Uterus (tissue), 4 donors: ENCODE data around the gene PLXNB1. TPM values are rescaled to one million over a fixed set of nuclear protein-coding genes. Genes with fewer than 3 reads are reported as not detected.

Experiments
- DNase-seq, 2 donors: peaks; one replicate each; pipeline ENCODE4 v3.0.0-alpha.2; 2019 to 2020
- H3K27ac ChIP-seq, 2 donors: fragments of 200-600 bp; sonication (generic); 1 replicate in 1 of 2; 2 replicates in 1 of 2; pipeline ENCODE4 v1.5.1; 2016 to 2018
- H3K27me3 ChIP-seq, 2 donors: fragments of 200-600 bp; sonication (generic); one replicate each; pipeline ENCODE4 v1.5.1; 2018 to 2019; ENCODE audit warnings: control low read depth in 1 of 2
- H3K36me3 ChIP-seq, 2 donors: fragments of 200-600 bp; sonication (generic); one replicate each; pipeline ENCODE4 v1.5.1; 2019; ENCODE audit warnings: control low read depth in 1 of 2
- H3K4me1 ChIP-seq, 2 donors: fragments of 200-600 bp; sonication (generic); one replicate each; pipeline ENCODE4 v1.5.1; 2018 to 2019; ENCODE audit warnings: control low read depth in 1 of 2
- H3K4me3 ChIP-seq, 2 donors: fragments of 200-600 bp; sonication (generic); 1 replicate in 1 of 2; 2 replicates in 1 of 2; pipeline ENCODE4 v1.5.1; 2018 to 2019; ENCODE audit warnings: mild to moderate bottlenecking in 1 of 2
- H3K9me3 ChIP-seq, 2 donors: fragments of 200-600 bp; sonication (generic); one replicate each; pipeline ENCODE4 v1.5.1; 2019; ENCODE audit warnings: control low read depth in 1 of 2
- POLR2A ChIP-seq, 2 donors: fragments of 450-650 bp; IDR thresholded peaks; one replicate each; pipeline ENCODE4 v1.6.1; 2016; ENCODE audit warnings: antibody characterized with exemption in 2 of 2, mild to moderate bottlenecking in 1 of 2, moderate library complexity in 1 of 2
- intact Hi-C: fragments of 100-400 bp; cut with DNase I; formaldehyde crosslinking; loops from one replicate; pipeline ENCODE4 v1.15.1; 2023; ENCODE audit warnings: low total_unique reads
- total RNA-seq, 4 donors: library from RNA; depleted of rRNA in 3 of 4; stranded (reverse); fragments of >200 nt in 3 of 4; gene quantifications; one replicate each; pipeline versions ENCODE4 v1.1.0 to v1.2.4, GENCODE V29; 2014 to 2023
- TF ChIP-seq, protein P1 (sequence below), 4 experiments: fragments of 200-600 bp in 2 of 4; fragments of 450-650 bp in 2 of 4; sonication (generic) in 2 of 4; IDR thresholded peaks; one replicate each; pipeline ENCODE4 v1.5.1; 2016 to 2019; ENCODE audit warnings: antibody characterized with exemption in 4 of 4, mild to moderate bottlenecking in 2 of 4, moderate library complexity in 1 of 4
- donor health status: DM: yes; HTN: yes; CAD: no.

The PLXNB1 gene
- total RNA-seq, 4 donors from 2014 or later = 23.5 to 133 (median 60.9) TPM

DNA sequence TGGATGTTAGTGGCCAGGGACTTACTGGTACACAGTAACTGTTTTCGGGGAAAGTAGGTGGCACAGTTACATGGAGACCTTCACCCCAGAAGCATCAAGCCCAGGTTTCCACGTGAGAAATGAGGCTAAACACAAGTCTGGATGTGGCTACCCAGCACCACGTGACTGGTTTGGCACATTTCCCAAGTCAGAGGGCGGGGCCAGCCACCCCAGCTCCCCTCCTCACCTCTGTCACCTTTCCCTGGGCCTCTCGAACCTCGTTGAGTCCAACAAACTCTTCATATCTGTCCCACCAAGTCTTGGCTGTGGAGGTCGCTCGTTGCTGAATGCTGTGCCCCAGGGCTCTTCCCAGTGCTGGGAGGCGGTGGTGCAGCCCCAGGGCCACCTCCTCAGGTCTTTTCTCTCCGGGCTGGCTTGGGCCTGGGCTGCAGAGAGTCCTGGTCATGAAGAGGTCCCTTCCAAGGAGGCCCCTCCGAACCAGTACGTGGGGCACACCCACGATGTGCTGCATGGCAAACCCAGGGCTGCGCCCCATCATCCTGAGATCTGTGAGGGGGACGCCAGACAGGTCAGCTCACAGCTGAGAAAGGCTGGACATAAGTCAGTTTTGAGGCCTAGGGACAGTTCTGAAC is 4.8 kb upstream of the PLXNB1 start:
- no peaks in the 10 kb centered on the region for H3K36me3 ChIP-seq
- H3K4me3 ChIP-seq = no peak overlapping the region
- intact Hi-C loops = loop anchor here (5.0 kb wide), 1 partner anchor 37 kb away; no protein-coding TSS in a partner anchor
- DNase-seq = peak in 1 of 2 donors; percentile 20
- H3K4me1 ChIP-seq = peaks cover 0 to 5% of the 10 kb centered on the region in 2 donors
- no peaks in the 10 kb centered on the region for H3K9me3 ChIP-seq
- H3K27me3 ChIP-seq = no peaks in the 10 kb centered on the region
- no peak for TF ChIP-seq POLR2A (IDR thresholded peaks at IDR 0.05)
- TF ChIP-seq, protein P1, sequence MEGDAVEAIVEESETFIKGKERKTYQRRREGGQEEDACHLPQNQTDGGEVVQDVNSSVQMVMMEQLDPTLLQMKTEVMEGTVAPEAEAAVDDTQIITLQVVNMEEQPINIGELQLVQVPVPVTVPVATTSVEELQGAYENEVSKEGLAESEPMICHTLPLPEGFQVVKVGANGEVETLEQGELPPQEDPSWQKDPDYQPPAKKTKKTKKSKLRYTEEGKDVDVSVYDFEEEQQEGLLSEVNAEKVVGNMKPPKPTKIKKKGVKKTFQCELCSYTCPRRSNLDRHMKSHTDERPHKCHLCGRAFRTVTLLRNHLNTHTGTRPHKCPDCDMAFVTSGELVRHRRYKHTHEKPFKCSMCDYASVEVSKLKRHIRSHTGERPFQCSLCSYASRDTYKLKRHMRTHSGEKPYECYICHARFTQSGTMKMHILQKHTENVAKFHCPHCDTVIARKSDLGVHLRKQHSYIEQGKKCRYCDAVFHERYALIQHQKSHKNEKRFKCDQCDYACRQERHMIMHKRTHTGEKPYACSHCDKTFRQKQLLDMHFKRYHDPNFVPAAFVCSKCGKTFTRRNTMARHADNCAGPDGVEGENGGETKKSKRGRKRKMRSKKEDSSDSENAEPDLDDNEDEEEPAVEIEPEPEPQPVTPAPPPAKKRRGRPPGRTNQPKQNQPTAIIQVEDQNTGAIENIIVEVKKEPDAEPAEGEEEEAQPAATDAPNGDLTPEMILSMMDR (IDR thresholded peaks at IDR 0.05) = no peak
- peak overlapping the region; percentile 58 to 63 for H3K27ac ChIP-seq

DNA sequence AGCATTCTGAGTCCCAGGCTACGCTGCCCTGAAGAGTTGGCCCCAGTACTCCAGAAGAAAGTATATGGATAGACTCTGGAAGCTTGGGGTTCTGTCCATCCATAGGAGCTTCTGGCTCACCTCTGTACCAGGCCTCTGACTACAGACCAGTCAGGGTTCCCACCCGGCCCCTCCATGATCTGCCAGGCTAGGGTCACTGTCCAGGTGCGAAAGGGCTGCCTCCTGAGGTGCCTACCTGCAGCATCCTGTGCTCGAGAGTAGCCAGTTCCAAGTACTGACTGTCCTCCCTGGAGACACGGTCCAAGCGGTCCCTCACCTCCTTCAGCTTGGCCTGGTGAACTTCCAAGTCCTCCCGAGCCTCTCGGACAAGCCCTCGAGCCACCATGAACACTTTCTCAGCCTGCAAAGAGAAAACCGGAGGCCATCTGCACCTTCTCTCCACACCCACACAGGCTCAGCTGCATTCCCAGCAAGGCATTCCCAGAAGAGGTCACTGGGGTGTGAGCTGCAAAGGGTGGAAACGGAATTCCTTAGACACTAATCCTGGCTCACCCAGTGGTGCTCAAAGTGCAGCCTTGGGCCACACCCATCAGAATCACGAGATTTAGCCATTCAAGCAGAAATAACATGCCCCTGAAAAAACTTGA is 3.7 kb upstream of the PLXNB1 start:
- Histone ChIP-seq H3K4me1 (peaks cover 0 to 5% of the 10 kb centered on the region in 2 donors), H3K27me3 (no peaks in the 10 kb centered on the region), H3K4me3 (no peak overlapping the region), H3K27ac (peak overlapping the region; percentile 28 to 58), H3K36me3 (no peaks in the 10 kb centered on the region), H3K9me3 (no peaks in the 10 kb centered on the region)
- peak in 1 of 2 donors; percentile 28 for DNase-seq
- intact Hi-C loops = no loop called here
- no peak for TF ChIP-seq POLR2A (IDR thresholded peaks at IDR 0.05)
- TF ChIP-seq, protein P1 (IDR thresholded peaks at IDR 0.05) = no peak

DNA sequence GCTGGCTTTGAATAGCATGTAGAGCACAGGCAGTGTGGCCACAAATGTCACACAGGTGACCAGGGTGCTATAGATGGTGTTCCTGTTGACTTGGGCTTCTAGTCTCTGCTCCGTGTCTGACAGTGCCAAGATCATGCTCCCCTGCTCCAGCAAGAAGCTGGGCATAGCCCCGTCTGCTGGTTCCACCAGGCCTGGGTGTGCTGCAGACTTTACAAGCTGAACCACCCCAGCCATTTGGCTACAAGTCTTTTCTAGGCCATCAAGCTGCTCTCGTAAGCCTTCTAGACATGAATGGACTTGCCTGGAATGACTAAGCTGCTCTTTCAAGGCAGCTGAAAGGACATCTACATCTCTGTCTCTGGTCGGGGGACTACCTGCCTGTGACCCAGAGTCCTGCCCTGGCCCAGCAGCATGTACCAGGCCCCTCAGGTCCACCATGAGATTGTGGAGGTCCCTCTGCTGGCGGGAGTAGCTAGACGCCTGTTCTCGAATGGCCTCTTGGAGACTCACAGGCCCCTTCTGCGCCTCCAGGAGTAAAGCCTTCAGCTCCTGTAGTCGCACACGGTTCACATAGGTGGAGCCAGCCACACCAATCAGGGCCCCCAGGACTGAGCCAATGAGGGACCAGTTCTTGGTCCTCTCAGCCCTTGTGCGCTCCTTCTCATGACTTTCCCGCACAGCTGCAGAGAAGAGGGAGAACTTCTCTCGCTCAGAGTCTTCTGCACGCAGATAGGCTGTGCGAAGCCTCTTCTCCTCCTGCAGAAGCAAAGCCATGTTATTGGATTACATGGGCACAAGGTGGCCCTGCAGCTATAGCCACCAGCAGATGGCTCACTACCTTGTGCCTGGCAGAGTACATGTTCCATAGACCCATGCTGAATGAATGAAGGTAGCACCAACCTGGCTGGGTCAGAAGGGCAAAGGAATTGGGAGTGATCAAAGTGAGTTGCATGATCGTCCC is 2.8 kb upstream of the PLXNB1 start:
- TF ChIP-seq POLR2A (IDR thresholded peaks at IDR 0.05) = no peak
- TF ChIP-seq, protein P1 (IDR thresholded peaks at IDR 0.05) = no peak
- peak in 1 of 2 donors; percentile 12 for DNase-seq
- peaks cover 3 to 5% of the 10 kb centered on the region in 2 donors for H3K4me1 ChIP-seq
- no peaks in the 10 kb centered on the region for H3K36me3 ChIP-seq
- H3K27me3 ChIP-seq = no peaks in the 10 kb centered on the region
- peak overlapping the region in 1 of 2 donors; percentile 5 for H3K27ac ChIP-seq
- no peaks in the 10 kb centered on the region for H3K9me3 ChIP-seq
- H3K4me3 ChIP-seq = no peak overlapping the region
- intact Hi-C loops = no loop called here

DNA sequence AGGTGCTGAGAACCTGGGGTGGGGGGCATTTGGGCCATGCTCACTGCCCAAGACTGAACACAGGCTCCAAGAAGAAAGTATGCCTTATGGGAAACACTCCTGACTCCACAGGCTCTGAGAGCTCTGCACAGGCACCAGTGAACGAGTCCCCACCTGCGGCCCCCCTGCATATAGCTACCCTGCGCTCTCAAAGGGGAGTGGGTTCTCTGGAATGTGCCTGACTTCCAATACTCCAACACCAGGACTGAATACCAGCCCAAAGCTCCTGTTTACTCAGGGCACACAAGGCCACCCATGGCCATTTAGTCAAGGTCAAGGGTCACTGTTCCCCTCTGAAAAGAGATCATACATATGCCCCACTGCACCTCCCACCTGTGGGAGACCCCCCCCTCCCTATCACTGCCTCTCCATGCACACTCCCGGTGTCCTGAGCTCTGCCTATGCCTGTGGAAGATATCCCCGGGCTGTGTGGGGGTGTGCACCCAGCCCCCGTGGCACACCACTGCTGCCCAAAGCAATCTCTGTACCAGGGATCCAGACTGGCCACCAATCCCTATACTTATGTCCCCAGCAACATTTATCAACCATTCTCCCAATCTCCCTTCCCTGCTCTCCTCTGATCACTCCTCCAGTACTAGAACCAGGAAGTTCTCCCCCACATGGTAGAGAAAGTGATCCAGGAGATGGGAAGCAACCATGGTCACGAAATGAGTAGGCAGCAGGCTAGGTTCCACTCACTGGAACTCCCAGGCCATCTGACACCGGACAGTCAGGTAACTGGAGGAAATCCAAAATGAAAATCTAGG is 1.5 kb upstream of the PLXNB1 start:
- Histone ChIP-seq H3K4me3 (no peak overlapping the region), H3K27ac (peak overlapping the region; percentile 91 to 97), H3K9me3 (no peaks in the 10 kb centered on the region), H3K4me1 (peaks cover 5 to 8% of the 10 kb centered on the region in 2 donors), H3K27me3 (no peaks in the 10 kb centered on the region), H3K36me3 (no peaks in the 10 kb centered on the region)
- TF ChIP-seq, protein P1 (IDR thresholded peaks at IDR 0.05) = no peak
- no peak for TF ChIP-seq POLR2A (IDR thresholded peaks at IDR 0.05)
- intact Hi-C loops = no loop called here
- DNase-seq = no peak
